ENCODE data around the gene DPP6. TPM values are rescaled to one million over a fixed set of nuclear protein-coding genes. Genes with fewer than 3 reads are reported as not detected.
"Not testable (repeated sequence)": the region's sequence is repeated elsewhere in the genome, so short reads cannot be mapped to it uniquely, and the experiment has no call there.

The DPP6 gene
- polyA plus RNA-seq, 3 donors = 45.7 to 58.6 (median 46.8) TPM

DNA sequence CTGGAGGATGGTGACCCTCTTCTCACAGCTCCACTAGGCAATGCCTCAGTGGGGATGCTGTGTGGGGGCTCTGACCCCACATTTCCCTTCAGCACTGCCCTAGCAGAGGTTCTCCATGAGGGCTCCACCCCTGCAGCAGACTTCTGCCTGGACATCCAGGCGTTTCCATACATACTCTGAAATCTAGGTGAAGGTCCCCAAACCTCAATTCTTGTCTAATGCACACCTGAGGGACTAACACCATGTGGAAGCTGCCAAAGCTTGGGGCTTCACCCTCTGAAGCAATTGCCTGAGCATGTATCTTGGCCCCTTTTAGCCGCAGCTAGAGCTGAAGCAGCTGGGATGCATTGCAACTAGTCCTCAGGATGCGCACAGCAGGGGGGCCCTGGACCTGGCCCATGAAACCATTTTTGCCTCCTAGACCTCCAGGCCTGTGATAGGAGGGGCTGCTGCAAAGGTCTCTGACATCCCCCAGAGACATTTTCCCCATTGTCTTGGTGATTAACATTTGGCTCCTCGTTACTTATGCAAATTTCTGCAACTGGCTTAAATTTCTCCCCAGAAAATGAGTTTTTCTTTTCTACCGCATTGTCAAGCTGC, 882.3 kb downstream of the DPP6 start:
- DNase-seq (ENCODE audit: low read depth in 3 of 3, low spot score in 2 of 3) = not testable (repeated sequence)

DNA sequence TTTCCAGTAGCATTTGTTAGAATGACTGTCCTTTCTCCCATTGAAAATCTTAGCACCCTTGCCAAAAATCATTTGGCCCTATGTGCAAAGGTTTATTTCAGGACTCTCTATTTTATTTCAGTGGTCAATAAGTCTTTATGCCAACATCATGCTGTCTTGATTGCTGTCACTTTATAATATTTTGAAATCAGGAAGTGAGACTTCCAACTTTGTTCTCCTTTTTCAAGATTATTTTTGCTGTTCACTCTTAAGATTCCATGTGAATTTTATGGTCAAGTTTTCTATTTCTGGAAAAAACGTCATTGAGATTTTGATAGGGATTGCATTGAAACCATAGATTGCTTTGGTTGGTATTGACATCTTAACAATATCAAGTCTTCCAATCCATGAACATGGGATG, 885.6 kb downstream of the DPP6 start:
- no peak for DNase-seq (ENCODE audit: low read depth in 3 of 3, low spot score in 2 of 3)

DNA sequence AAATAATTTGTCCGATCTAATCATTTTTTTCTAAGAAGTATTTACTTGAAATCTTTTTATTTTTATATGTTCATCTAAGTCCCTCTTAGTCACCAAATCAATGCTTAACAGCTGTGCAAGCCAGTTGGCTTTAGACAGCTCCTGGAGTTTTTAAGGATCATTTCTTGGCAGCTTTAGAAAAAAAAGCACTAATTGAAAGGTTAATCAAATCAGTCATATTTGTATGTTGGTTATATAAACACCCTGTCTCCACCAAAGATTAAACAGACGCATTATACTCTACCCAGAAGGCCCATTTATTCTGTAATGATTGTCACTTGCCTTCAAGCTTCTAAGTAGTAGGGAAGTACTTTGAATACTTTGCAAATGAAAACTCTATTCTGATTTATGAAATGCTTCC, 890.5 kb downstream of the DPP6 start:
- no peak for DNase-seq (ENCODE audit: low read depth in 3 of 3, low spot score in 2 of 3)

Measured in right renal cortex interstitium (tissue), 3 donors.